Stimulated activated CD4-positive, alpha-beta T cell treated with anti-CD3 and anti-CD28 coated beads, Interleukin-1b, Interleukin-23, amount 100 ng/mL, for 24 hours (primary cell): ENCODE measurements around the gene MDK.
A peak's percentile ranks its signal among the peaks of the same experiment; 100 is the strongest.

ENCODE experiments used
- DNase-seq, 4 experiments: peaks; one replicate each; pipeline ENCODE4 v3.0.0-alpha.2; 2020; ENCODE audit warnings: low read depth in 4 of 4, low spot score in 1 of 4

The MDK gene

GRCh38 chr11:46381048-46381818, at the start of gene MDK:
TSS of gene MDK (plus strand) at chr11:46381669. CDS start at chr11:46382058, 389 bp downstream.
- no peak for DNase-seq

- no peak for DNase-seq
These were observed 49.3 kb upstream of the MDK start for GRCh38 chr11:46332093-46332567.

GRCh38 chr11:46332568-46333393, 48.7 kb upstream of the MDK start:
- DNase-seq = peak in 1 of 4 experiments; percentile 40

- DNase-seq = no peak
These were observed 48.0 kb upstream of the MDK start for GRCh38 chr11:46333394-46333947.

- DNase-seq = no peak
These were observed 47.3 kb upstream of the MDK start for GRCh38 chr11:46334211-46334610.

- no peak for DNase-seq
These were observed 46.2 kb upstream of the MDK start for GRCh38 chr11:46335271-46335670.

GRCh38 chr11:46335890-46336562, 45.4 kb upstream of the MDK start:
- no peak for DNase-seq

- DNase-seq = no peak
These were observed 44.8 kb upstream of the MDK start for GRCh38 chr11:46336563-46337180.

- DNase-seq = no peak
These were observed 43.7 kb upstream of the MDK start for GRCh38 chr11:46337626-46338345.

GRCh38 chr11:46338636-46338987, 42.9 kb upstream of the MDK start:
- no peak for DNase-seq

GRCh38 chr11:46338988-46339666, 42.3 kb upstream of the MDK start:
- no peak for DNase-seq

- DNase-seq = no peak
These were observed 41.7 kb upstream of the MDK start for GRCh38 chr11:46339816-46340215.

GRCh38 chr11:46341454-46341853, 40.0 kb upstream of the MDK start:
- DNase-seq = no peak

GRCh38 chr11:46342239-46342638, 39.2 kb upstream of the MDK start:
- no peak for DNase-seq

GRCh38 chr11:46343520-46343919, 37.9 kb upstream of the MDK start:
- no peak for DNase-seq

- DNase-seq = no peak
These were observed 36.3 kb upstream of the MDK start for GRCh38 chr11:46345131-46345597.

- no peak for DNase-seq
These were observed 35.5 kb upstream of the MDK start for GRCh38 chr11:46345881-46346484.

GRCh38 chr11:46346886-46347636, 34.4 kb upstream of the MDK start, which contains the start of gene DGKZ:
TSS of gene DGKZ (plus strand) at chr11:46347463. CDS start at chr11:46347660, 197 bp downstream.
- peak; percentile 67 to 80 (median 74) for DNase-seq
